Neuron (in vitro differentiated cells): ENCODE measurements around the gene KIRREL3.

Experiments used
- H2AFZ ChIP-seq: one replicate; pipeline ENCODE4 v1.6.1; 2013; ENCODE audit warnings: low read depth, mild to moderate bottlenecking, inconsistent platforms, low read length, moderate library complexity
- H3K27me3 ChIP-seq: one replicate; pipeline ENCODE4 v1.6.1; 2013; ENCODE audit warnings: low read length; ENCODE audit not compliant: insufficient read depth
- H3K36me3 ChIP-seq: one replicate; pipeline ENCODE4 v1.6.1; 2013; ENCODE audit warnings: low read length; ENCODE audit not compliant: insufficient read depth
- H3K4me1 ChIP-seq: one replicate; pipeline ENCODE4 v1.6.1; 2013; ENCODE audit warnings: low read length; ENCODE audit not compliant: insufficient read depth
- H3K4me3 ChIP-seq: 2 replicates; pipeline ENCODE4 v1.5.1; 2013; ENCODE audit warnings: mild to moderate bottlenecking, low read length, moderate library complexity
- H3K9me3 ChIP-seq: one replicate; pipeline ENCODE4 v1.6.1; 2013; ENCODE audit warnings: low read length

KIRREL3 gene

GRCh38 chr11:126522606-126523005 is 478.0 kb downstream of the KIRREL3 start:
- no peaks in the 10 kb centered on the region for H3K36me3 ChIP-seq
- H3K4me3 ChIP-seq = no peak overlapping the region
- peaks cover 4% of the 10 kb centered on the region for H3K27me3 ChIP-seq
- no peak overlapping the region for H2AFZ ChIP-seq
- no peaks in the 10 kb centered on the region for H3K4me1 ChIP-seq
- no peaks in the 10 kb centered on the region for H3K9me3 ChIP-seq

- Histone ChIP-seq H3K9me3 (no peaks in the 10 kb centered on the region), H3K27me3 (peaks cover 4% of the 10 kb centered on the region), H3K4me1 (no peaks in the 10 kb centered on the region)
Measured at GRCh38 chr11:126522152-126522551, 478.4 kb downstream of the KIRREL3 start.

DNA sequence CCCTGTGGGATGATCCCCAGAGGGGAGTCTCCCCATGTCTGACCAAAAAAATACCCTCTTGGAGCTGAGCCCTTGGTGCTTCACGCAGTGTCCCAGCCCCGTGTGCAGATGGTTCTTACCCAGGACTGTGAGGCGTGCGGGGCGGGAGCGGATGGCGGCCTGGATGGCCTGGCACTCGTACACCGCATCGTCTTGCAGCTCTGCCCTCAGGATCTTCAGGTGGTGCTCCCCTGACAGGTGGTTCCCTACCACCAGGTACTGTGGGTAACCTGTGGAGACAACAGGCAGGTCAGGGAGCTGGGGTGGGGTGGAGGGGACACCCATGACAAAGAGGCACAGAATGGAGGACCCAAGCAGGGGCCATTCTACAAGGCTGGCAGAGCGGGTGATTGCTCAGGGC is 479.4 kb downstream of the KIRREL3 start:
- no peaks in the 10 kb centered on the region for H3K9me3 ChIP-seq
- H2AFZ ChIP-seq = no peak overlapping the region
- no peaks in the 10 kb centered on the region for H3K4me1 ChIP-seq
- peaks cover 4% of the 10 kb centered on the region for H3K27me3 ChIP-seq
- H3K36me3 ChIP-seq = no peaks in the 10 kb centered on the region
- H3K4me3 ChIP-seq = no peak overlapping the region

More at GRCh38 chr11:126522152-126522551, 478.4 kb downstream of the KIRREL3 start:
- H3K36me3 ChIP-seq = no peaks in the 10 kb centered on the region
- no peak overlapping the region for H3K4me3 ChIP-seq
- no peak overlapping the region for H2AFZ ChIP-seq

DNA sequence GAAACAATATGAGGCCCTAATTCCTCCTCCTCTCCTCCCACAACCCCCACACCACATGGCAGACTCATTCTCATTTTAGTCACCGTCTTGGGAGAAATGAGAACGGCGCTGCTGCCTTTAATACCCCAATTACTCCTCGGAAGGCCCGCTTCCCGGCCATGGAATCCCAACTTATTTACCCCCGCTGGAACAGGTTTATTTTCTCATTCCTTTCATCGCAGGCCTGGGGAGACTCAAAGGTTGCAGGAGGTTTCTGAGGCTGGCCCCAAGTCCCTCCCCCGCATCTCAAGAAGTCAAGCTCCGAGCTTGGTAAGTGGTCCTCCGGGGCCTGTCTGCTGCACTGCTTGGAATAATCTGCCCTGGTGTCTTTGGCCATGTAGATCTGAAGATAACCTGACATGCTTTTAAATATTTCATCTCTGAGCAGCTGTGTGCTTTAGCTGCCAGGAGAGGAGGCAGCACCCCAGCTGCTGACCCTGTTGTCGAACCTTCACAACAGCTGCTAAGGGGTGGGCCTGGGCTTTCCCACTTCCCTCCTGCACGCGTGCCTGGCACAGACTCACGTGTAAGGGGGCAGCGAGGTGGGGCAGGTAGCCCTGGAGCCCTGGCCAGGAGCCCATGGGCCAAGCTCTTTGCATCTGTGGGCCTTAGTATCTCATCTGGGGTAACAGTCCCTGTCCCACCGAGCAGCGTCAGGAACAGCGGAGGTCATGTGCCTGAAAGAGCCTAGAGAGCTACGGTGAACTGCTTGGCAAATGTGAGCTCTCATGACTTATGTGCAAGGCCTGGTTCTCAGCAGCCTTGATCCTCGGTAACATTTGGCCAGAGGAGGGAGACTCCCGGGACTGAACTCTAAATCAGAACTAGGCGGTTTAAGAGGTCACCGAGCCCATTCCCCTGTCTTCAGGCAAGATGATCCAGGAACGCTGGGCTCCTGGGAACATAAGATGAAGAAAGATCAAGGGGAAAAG is 480.5 kb downstream of the KIRREL3 start:
- no peaks in the 10 kb centered on the region for H3K4me1 ChIP-seq
- H3K27me3 ChIP-seq = peaks cover 4% of the 10 kb centered on the region
- H2AFZ ChIP-seq = no peak overlapping the region
- no peaks in the 10 kb centered on the region for H3K9me3 ChIP-seq
- no peak overlapping the region for H3K4me3 ChIP-seq
- no peaks in the 10 kb centered on the region for H3K36me3 ChIP-seq

- Histone ChIP-seq H3K4me1 (no peaks in the 10 kb centered on the region), H3K9me3 (no peaks in the 10 kb centered on the region), H3K27me3 (peaks cover 8% of the 10 kb centered on the region), H2AFZ (no peak overlapping the region), H3K36me3 (no peaks in the 10 kb centered on the region), H3K4me3 (no peak overlapping the region)
Measured at GRCh38 chr11:126518972-126519690, 481.4 kb downstream of the KIRREL3 start.

- Histone ChIP-seq H2AFZ (no peak overlapping the region), H3K9me3 (no peaks in the 10 kb centered on the region), H3K4me3 (no peak overlapping the region), H3K36me3 (no peaks in the 10 kb centered on the region), H3K4me1 (no peaks in the 10 kb centered on the region), H3K27me3 (peaks cover 11% of the 10 kb centered on the region)
Measured at GRCh38 chr11:126518071-126518971, 482.2 kb downstream of the KIRREL3 start.

- H3K4me1 ChIP-seq = no peaks in the 10 kb centered on the region
- H3K9me3 ChIP-seq = no peaks in the 10 kb centered on the region
- no peak overlapping the region for H3K4me3 ChIP-seq
Measured at GRCh38 chr11:126515501-126515900, 485.1 kb downstream of the KIRREL3 start.

GRCh38 chr11:126514061-126514693 is 486.4 kb downstream of the KIRREL3 start:
- Histone ChIP-seq H3K4me1 (no peaks in the 10 kb centered on the region), H3K9me3 (no peaks in the 10 kb centered on the region), H2AFZ (no peak overlapping the region), H3K4me3 (no peak overlapping the region), H3K36me3 (no peaks in the 10 kb centered on the region), H3K27me3 (peaks cover 7% of the 10 kb centered on the region)

More at GRCh38 chr11:126515501-126515900, 485.1 kb downstream of the KIRREL3 start:
- Histone ChIP-seq H3K36me3 (no peaks in the 10 kb centered on the region), H2AFZ (no peak overlapping the region), H3K27me3 (peaks cover 11% of the 10 kb centered on the region)

- Histone ChIP-seq H2AFZ (no peak overlapping the region), H3K36me3 (no peaks in the 10 kb centered on the region), H3K27me3 (peaks cover 7% of the 10 kb centered on the region), H3K4me1 (no peaks in the 10 kb centered on the region), H3K9me3 (no peaks in the 10 kb centered on the region), H3K4me3 (no peak overlapping the region)
Measured at GRCh38 chr11:126512741-126513715, 487.5 kb downstream of the KIRREL3 start.

DNA sequence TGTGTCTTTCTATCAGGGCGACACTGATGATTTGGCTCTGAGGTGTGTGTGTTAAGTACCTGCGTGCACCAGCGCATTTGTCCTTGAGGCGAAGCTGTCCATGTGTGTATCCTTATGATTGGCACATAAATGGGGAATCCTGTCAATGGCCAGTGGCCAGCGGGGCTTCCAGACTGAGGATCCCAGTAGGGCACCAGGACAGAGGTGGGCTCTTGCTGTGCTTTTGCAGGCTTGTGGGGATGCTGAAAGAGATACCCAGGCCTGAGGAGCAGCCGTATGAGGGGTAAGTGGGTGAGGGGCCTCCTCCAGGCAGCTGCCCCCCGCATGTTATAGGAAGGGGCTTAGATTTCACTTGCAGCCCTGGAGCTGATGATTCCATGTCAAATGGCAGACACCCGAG is 488.3 kb downstream of the KIRREL3 start:
- Histone ChIP-seq H3K4me3 (no peak overlapping the region), H3K4me1 (no peaks in the 10 kb centered on the region), H3K9me3 (no peaks in the 10 kb centered on the region), H3K36me3 (no peaks in the 10 kb centered on the region), H2AFZ (no peak overlapping the region), H3K27me3 (peaks cover 7% of the 10 kb centered on the region)

DNA sequence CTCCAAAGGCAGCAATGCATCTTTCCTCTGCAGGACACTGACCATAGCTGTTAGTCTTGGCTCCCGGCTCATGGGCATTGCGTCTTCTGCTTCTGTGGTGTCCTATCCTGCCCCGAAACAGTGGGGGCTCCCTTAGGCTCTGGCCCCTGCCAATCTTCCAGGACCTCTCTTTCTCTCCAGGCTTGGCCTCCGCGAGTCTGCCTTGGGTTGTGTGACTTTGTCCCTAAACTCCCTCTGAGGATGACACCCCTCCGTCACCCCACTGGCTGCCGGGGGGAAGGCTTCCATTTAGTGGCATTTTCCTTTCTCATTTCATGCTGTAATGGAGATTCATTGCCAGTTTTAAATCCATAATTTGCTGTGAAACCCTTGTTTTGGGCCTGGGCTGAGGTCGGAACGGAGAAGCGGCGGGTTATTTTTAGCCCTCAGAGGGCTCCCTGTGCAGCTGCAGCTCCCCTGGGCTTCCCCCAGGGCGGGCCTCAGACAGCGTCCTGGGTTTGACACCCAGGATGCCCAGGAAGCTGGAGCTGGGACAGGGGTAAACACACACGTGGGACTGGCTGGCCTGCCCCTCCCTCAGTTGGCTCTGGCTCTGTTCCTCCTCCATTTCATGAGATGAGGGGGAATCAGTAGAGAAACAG is 489.0 kb downstream of the KIRREL3 start:
- Histone ChIP-seq H2AFZ (no peak overlapping the region), H3K9me3 (peaks cover 2% of the 10 kb centered on the region), H3K4me3 (no peak overlapping the region), H3K4me1 (no peaks in the 10 kb centered on the region), H3K27me3 (peaks cover 7% of the 10 kb centered on the region), H3K36me3 (no peaks in the 10 kb centered on the region)
